GM21619 (cell line): ENCODE measurements around the gene ZC3H18.

ENCODE experiments used
- ATAC-seq: cut with Tn5 transposase; IDR thresholded peaks from one replicate; pipeline ENCODE4 v1.9.1; 2021; ENCODE audit not compliant: unreplicated experiment

Gene ZC3H18

DNA sequence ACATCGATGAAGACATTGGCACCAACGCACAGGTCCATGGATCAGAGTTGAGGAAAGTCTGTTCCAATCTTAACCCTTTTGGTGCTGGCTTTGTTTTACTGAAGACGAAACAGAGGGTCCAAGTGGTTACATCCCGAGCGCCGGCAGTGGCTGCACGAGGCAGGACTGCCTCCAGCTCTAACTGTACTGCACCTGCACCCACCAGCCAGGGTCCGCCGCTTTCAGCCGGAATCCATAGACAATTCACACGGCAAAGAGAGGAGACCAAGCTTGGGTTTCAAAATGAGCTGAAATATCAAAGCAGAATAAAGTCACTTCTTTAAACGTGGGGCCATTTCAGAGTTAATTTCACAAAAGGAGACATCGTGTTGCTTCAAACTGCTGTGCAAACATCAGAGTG, 21.2 kb upstream of the ZC3H18 start:
- ATAC-seq = no peak

DNA sequence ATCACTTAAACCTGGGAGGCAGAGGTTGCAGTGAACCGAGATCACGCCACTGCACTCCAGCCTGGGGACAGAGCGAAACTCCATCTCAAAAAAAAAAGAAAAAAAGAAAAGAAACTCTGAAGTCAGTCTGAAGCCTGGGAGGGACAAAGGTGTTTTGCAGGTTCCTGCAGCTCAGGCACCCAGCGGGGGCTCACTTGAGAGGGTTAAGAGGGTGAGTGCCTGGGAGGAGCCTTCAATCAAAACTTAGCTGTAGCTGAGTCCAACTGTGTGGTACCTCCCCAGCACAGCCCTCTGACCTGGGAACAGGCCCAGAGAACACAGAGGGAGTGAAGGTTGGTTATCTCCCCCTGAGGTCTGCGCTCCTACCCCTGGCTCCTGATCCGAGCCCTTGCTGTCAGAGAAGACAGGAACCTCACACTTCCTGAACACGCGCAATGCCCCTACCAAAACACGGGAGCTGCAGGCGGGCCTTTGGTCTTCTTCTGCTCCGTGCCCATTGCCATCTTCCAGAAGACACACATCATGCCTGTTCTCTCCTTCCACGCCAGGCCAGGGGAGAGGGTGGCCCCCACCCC, 20.4 kb upstream of the ZC3H18 start:
- ATAC-seq = no peak

DNA sequence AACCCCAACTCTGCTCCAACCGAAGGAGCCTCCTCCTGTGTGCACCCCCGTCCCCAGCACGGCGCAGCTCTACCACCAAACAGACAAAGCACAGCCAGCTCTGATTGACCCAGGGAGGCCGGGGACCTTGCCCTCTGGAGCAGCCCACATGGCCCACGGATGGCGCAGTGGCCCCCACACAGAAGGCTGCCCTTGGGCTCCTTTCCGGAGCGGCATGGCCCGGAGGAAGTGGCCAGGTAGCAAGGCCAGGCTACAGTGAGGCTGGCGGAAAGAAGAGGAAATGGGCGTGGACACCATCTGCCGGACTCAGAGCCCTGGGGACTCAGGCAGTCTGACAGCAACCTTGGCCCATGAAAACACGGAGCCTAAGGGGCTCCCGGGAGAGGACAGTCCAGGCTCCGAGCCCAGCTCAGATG, 19.9 kb upstream of the ZC3H18 start:
- ATAC-seq = no peak

DNA sequence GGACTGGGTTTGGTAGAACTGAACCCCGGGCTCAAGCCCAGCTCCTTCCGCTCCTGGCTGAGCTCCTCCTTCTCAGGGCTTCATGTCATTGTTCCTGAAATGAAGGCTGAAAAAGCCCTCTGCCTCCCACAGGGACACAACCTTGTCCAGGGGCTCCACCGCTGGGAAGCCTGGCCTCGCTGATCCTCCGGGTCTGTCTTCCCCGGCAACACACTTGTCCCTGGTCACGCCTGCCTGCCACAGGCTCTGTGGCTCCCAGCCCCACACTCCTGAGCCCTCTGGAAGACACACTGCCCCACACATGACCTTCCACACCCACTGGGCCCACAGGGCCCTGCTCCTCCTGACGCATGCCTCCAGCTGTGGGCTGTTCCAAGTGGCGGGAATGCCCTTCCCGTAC, 18.0 kb upstream of the ZC3H18 start:
- ATAC-seq = no peak

DNA sequence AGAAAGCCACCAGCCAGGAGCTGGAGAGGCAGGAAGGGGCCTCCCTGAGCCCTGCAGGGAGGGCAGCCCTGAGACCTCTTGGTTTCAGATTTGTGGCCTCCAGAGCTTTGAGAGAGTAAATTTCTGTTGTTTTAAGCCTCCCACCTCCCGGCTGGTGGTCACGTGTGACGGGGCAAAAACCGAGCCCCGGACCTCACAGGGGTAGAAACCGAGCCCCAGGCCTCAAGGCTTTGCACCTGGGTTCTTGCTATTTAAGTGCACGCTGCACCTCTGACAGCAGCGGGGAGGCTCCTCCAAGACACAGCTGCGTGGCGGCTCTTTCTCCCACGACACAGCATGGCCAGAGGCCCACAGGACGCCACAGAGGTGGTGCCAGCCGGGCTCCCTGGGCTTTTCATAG, 17.4 kb upstream of the ZC3H18 start:
- ATAC-seq = peak; percentile 50

DNA sequence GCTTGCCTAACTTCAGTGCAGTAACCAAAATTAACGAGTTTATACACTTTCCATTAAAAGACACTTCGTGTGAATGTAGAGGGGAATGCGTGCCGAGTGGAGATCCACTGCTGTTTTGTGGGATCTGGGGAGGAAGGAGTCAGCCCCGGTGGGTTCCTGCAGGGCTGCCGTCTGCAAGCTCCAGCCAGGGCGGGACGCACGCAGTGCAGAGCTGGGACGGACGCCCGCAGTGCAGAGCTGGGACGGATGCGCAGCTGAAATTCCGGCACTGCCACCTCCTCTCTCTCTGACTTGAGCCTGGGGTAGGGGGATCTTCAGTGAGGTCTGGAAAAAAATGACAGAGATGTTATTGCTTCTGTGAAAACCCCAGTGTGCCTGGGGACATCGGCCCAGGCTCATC, 16.5 kb upstream of the ZC3H18 start:
- no peak for ATAC-seq

DNA sequence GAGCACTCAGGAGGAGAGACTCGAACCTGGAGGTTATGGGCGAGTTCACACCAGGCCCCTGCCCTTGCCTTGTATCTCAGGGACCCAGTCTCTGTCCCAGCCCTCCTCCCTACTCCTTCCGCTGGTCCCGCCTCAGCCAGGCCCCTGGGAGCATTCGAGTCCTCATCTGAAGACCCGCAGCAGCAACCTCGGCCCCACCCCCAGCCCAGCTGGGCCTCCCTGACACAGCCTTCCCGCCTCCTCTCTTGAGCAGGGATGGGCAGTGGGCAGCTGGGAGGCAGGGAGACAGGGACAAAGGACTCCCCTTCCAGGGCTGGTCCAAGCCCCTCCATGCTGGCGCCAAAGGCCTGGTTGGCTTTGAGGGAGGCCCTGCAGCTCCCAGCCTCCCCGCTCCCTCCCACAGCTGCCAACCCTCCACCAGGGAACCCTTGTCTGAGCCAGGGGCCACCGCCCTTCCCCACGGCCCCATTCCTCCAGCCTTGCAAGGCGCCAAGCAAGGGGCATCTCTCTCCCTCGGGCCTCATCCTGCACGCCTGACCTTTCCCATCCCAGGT, 15.4 kb upstream of the ZC3H18 start:
- no peak for ATAC-seq

DNA sequence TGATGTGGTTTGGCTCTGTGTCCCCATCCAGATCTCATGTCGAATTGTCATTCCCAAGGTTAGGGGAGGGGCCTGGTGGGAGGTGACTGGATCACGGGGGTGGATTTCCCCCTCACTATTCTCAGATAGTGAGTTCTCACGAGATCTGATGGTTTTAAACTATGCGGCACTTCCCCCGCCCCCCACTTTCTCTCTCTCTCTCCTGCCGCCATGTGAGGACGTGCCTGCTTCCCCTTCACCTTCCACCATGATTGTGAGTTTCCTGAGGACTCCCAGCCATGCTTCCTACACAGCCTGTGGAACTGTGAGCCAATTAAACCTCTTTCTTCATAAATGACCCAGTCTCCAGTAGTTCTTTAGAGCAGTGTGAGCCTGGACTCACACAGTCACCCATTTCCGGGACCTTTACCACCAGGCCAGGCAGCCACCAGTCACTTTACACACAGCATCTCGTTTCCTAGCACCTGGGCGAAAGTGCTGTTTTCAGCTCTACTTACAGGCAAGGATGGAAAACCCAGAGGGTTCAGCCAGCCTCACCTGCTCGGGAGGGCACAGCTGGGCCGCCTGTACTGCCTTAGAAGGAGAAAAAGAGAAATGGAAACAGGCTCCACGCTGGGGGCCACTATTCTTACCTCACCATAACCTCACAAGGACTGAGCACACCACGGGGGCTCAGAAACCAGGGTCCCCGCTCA, 13.8 kb upstream of the ZC3H18 start:
- ATAC-seq = no peak

DNA sequence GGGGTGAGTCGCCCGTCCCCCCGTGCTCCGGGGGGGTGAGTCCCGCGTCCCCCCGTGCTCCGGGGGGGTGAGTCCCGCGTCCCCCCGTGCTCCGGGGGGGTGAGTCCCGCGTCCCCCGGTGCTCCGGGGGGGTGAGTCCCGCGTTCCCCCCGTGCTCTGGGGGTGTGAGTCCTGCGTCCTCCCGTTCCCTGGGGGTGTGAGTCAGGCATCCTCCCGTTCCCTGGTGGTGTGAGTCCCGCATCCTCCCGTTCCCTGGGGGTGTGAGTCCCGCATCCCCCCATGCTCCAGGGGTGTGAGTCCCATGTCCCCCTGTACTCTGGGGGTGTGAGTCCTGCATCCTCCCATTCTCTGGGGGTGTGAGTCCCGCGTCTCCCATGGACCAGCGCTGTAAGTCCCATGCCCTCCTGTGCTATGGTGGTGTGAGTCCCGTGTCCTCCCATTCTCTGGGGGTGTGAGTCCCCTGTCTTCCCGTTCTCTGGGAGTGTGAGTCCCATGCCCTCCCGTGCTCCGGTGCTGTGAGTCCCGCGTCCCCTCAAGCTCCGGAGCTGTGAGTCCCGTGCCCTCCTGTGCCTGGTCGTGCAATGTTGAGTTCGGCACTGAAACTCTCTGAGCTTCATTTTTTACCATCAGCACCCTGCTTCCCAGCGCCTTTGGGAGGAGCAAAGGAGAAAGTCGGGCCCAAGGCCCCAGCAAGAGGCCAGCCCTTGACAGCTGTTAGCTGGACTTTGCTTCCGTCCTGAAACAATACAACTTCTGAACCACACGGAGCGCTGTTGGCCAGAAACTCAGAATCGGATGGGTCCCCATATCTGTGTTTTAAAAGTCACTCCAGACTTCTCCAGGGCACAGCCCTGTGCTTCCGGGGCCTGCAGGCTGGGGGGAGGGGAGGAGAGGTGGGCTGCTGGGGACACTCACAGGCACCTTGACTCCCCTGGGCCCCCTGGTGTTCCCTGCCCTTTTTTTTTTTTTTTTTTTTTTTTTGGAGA, 11.5 kb upstream of the ZC3H18 start:
- no peak for ATAC-seq

DNA sequence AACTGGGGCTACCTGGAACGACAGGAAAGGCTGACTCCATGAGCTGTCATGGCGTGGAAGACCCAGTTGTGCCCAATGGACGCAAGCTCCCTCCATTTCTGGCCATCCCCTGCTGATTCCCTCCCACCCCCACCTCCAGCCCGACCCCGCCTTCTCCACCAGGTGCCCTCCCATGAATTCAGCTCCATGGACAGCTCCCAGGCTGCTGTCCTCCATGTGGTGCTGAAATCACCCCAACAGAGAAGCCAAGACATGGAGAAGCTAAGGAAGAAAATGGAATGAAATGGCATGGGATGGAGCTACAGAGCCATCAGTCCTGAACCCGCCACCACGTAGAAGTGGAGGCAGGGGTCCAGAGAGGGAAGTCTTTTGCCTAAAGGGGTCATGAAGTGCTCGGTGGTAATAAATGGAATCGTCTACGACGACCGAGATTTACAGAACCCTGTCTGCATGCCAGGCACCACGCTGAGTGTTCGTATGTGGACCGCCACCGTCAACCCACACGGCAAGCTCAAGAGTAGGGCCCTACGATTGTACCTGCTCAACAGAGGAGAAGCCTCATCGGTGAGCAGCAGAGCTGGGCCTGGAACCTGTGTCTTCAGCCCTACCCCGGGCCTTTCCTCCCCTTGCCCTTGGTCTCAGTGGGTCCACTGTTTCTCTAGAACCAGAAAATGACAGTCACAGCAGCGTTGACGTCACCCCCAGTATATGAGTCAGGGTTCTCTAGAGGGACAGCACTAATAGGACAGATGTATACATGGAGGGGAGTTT, 9.3 kb upstream of the ZC3H18 start:
- no peak for ATAC-seq

DNA sequence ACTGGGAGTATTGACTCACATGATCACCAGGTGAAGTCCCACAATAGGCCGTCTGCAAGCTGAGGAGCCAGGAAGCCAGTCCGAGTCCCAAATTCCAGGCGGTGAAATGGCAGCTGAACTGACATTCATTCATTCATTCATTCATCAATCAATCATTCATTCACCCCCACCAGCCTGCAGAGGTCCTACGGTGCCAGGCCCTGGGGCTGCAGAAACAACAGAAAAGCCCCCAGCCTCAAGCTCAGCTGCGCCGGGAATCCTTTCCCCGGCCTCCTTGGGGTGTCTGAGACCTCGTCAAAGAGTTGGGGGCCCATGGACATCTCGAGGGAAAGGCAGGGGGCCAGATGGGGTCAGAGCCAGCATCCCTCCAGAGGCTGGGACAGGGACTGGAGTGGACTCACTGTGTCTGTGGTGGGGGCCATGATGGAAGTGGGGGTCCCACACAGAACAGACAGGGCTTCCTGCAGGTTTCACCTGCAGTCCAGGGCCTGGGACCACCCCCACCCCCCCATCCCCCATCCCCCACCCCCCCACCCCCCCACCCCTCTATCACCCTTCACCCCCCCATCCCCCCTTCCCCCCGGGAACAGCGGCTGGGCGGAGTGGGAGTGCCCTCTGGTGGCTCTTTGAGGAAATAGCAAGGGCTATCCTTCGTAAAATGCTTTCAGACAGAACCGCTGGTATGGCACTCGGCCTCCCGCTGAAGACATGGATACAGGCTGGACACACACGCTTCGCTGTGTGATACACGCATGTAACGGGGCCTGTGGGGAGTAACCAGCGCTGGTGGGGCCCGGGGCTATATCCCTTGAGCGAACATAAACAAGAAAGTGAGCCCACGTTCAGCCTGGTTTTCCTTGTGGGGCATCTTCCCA, 8.5 kb upstream of the ZC3H18 start:
- no peak for ATAC-seq

DNA sequence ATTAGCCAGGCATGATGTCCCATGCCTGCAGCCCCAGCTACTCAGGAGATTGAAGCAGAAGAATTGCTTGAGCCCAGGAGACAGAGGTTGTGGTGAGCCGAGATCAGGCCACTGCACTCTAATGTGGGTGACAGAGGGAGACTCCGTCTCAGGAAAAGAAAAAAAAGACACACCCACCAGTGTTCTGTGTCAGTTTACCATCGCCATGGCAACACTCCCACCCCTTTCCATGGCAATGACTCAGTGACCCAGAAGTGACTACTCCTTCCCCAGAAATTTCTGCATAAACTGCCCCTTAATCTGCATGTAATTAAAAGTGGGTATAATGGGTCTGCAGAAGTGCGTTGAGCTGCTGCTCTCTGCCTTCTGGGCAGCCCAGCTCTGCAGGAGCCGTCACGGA, 4.0 kb upstream of the ZC3H18 start:
- no peak for ATAC-seq

DNA sequence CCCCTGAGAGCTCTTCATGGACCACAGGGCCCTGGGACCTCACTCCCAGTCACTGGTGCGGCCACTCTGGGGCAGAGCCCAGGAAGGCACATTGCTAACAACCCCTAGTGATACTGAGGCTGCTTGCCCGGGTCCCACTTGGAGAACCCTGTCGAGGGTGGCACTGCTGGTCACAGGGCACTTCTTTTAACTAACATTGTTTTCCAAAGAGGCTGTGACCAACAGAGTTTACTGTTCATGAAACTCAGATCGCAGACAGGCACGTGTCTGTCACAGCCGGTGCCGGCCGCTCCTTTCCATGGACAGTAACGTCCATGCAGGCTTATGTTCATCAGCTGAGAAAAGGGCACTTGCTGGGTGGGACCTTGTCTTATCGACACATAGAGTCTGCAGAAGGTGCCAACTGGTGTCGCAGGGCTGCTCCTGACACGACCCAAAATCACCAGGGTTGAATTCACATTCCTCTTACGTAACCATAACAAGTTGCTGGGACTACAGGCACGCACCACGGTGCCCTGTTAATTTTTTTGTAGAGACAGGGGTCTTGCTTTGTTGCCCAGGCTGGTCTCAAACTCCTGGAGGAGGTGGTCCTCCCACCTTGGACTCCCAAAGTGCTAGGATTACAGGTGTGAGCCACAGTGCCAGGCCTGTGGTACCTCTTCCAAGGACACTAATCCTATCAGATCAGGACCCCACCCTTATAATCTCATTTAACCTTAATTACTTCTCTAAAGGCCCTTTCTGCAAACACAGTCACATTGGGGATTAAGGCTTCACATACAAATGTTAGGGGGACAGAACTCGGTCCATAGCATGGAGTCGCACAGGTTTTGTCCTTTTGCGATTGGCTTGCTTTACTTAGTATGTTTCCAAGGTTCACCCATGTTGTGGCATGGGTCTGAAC, 1.2 kb upstream of the ZC3H18 start:
- ATAC-seq = no peak

DNA sequence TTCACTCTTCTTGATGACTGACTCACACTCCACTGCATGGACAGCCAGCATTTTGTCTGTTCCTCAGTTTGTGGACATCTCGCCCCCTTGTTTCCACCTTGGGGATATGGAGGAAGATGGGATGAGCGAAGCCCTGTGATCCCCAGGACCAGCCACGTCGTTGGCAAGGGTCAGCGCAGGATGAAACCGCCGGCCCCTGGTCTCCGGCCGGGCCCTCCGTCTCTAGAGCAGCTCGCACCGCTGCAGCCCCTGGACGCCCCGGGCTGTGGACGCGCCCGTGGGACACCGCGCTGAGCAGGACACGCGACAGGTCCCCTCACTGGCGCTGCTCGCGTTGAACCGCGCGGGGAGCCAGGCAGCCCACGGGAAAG, 604 bp upstream of the ZC3H18 start:
- ATAC-seq = peak; percentile 18

DNA sequence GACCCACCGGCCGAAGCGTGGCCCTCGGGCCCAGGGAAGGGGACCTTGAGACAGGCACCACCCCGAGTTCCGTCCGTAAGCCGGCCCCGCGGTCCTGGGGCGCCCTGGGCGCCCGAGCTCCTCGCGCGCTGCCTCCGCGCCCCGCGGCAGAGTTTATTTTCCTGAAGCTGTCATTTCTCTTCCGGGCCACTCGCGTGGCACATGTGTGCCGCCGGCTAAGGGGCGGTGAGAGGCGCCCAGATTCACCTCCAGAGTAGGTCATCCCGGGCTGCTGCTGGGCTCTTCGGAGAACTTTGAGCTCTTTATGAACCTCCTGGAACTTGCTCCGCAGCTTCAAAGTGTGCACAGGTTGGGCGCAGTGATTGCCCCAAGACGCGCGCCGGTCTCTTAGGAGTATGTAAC, 489 bp downstream of the ZC3H18 start:
- ATAC-seq = peak; percentile 26

DNA sequence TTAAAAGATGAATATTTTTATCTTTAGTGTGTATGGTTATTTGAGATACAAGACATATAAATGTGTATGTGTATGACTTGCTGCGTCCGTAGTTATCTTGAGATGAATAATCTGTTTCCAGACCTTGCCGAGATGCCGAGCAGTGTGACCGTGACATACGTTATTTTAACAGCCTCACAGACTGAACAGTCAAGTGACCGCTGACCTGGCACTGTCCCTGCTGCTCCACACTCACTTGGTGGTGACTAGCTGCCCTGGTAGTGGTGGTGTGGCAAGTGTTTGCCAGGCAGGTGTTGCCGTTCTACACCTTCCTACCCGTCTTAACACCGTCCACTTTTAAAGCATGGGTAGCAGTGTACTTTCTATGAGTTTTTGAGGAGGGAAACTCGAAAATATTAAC, 5.0 kb downstream of the ZC3H18 start:
- no peak for ATAC-seq

DNA sequence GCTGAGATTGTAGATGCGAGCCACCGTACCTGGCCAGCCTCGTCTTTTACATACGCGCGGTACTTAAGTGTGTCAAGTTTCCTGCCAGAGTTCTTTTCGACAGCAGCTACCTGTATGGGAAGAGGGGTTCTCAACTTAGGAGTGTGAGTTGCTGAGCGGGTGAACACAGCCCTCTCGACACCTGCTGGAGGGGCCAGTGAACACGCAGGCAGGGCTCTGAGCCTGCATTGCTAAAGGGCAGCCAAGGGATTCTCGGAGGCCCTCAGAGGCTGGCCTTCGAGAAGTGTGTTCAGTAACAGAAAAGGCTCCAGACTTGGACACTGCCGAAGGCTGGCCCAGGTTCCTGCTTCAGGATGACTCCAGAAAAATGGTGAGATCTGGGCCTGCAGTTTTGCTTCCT, 6.1 kb downstream of the ZC3H18 start:
- no peak for ATAC-seq

DNA sequence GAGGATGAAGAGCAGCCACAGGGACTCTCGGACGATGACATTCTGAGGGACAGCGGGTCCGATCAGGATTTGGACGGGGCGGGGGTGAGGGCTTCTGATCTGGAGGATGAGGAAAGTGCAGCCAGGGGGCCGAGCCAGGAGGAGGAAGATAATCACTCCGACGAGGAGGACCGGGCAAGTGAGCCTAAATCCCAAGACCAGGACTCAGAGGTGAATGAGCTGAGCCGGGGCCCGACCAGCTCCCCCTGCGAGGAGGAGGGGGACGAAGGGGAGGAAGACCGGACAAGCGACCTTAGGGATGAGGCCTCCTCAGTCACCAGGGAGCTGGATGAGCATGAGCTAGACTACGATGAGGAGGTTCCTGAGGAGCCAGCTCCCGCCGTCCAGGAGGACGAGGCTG, 7.0 kb downstream of the ZC3H18 start:
- no peak for ATAC-seq
